ENCODE data around the gene TALDO1. TPM values are rescaled to one million over a fixed set of nuclear protein-coding genes. Genes with fewer than 3 reads are reported as not detected.

Gene TALDO1
- total RNA-seq, 1 experiment from 2014 or later, result 268 TPM

DNA sequence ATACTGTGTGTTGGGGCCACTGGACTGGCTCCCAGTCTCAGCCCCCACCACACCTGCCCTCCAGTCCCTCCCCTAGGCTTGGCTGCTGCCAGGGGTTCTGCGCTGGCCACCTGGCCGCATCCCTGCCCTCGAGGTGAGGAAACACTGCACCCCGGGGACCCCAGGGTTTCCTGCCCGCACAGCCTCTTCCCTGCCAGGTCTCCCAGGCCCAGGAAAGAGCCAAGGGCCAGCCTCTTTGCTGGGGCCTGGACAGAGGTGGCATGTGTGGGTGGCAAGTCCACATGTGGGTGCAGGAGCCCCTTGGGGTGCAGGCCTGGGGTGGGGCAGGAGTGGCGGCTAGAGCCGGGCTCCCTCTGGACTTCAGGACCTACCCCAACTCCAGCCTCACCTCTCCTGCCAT lies 38.8 kb upstream of the TALDO1 start:
- no peak overlapping the region for H2BK120ac ChIP-seq (ENCODE audit: low read depth, low read length, poor library complexity, severe bottlenecking)
- no peak overlapping the region for H3K4me2 ChIP-seq (ENCODE audit: insufficient read depth, insufficient read length, low read length)
- H3T11ph ChIP-seq (ENCODE audit: low read length), result no peak overlapping the region
- no peak overlapping the region for H2BK5ac ChIP-seq (ENCODE audit: insufficient read length, low read length)
- no peak overlapping the region for H3K4ac ChIP-seq (ENCODE audit: low read depth, low read length)
- H3K9me3 ChIP-seq (ENCODE audit: control insufficient read depth, low read depth, low read length), result no peaks in the 10 kb centered on the region
- no peak overlapping the region for H2BK12ac ChIP-seq (ENCODE audit: insufficient read length, low read depth, low read length)
- no peaks in the 10 kb centered on the region for H4K20me1 ChIP-seq (ENCODE audit: control insufficient read depth, insufficient read depth, insufficient read length)
- no peak for DNase-seq
- no peak overlapping the region for H3K9ac ChIP-seq (ENCODE audit: extremely low read depth, insufficient read length, low read length)
- H3K18ac ChIP-seq (ENCODE audit: insufficient read length, low read depth, low read length), result no peak overlapping the region
- Mint-ChIP-seq H3K4me3 (no peak overlapping the region), H3K4me1 (peaks cover 15 to 33% of the 10 kb centered on the region in 2 experiments), H3K27me3 (ENCODE audit: low read depth) (no peaks in the 10 kb centered on the region; the same call in 1 of the 2 replicates), H3K27ac (no peak overlapping the region), H3K36me3 (ENCODE audit: insufficient read depth in 1 of 3, low read depth in 3 of 3) (peaks cover 0 to 6% (median 0%) of the 10 kb centered on the region in 3 experiments; a peak in 1 of 7 replicates), H3K9me3 (no peaks in the 10 kb centered on the region)
- H2AK5ac ChIP-seq (ENCODE audit: insufficient read length, low read length), result no peak overlapping the region
- H4K5ac ChIP-seq (ENCODE audit: insufficient read length, low read depth, low read length), result no peak overlapping the region
- no peak overlapping the region for H4K91ac ChIP-seq (ENCODE audit: insufficient read length, low read depth, low read length)
- no peak overlapping the region for H3K27ac ChIP-seq (ENCODE audit: insufficient read length, low read depth, low read length)
- H3K79me2 ChIP-seq (ENCODE audit: insufficient read depth, low read length), result no peaks in the 10 kb centered on the region
- no peak overlapping the region for H2BK15ac ChIP-seq (ENCODE audit: low read depth, low read length)
- no peak overlapping the region for H3K56ac ChIP-seq (ENCODE audit: insufficient read length, low read depth, low read length)
- no peak overlapping the region for H4K8ac ChIP-seq (replicated peaks; ENCODE audit: insufficient read length, low read depth, low read length)
- no peak for TF ChIP-seq CTCF (conservative IDR thresholded peaks at IDR 0.05)
- H3K23ac ChIP-seq (ENCODE audit: insufficient read length, low read depth, low read length), result no peak overlapping the region
- H3K27me3 ChIP-seq (ENCODE audit: insufficient read depth, low read length), result no peaks in the 10 kb centered on the region
- H3K4me1 ChIP-seq (ENCODE audit: insufficient read depth, low read length), result peaks cover 5% of the 10 kb centered on the region; the same call in 1 of the 2 replicates
- no peak overlapping the region for H2BK20ac ChIP-seq (ENCODE audit: low read depth, low read length, poor library complexity, severe bottlenecking)
- H3K14ac ChIP-seq (ENCODE audit: insufficient read depth, low read length), result no peak overlapping the region
- peaks cover 3% of the 10 kb centered on the region for H3K23me2 ChIP-seq (ENCODE audit: insufficient read length, low read depth, low read length, poor library complexity, severe bottlenecking)
- no peaks in the 10 kb centered on the region for H3K79me1 ChIP-seq (ENCODE audit: insufficient read depth, low read depth, low read length, poor library complexity, severe bottlenecking)
- WGBS (ENCODE audit: extremely low coverage, insufficient read length, low lambda C conversion rate), result no CpG with 5 or more reads among the region's 7 CpGs
- no peak overlapping the region for H2AFZ ChIP-seq (ENCODE audit: low read length)

Data from H9 (cell line).